HEK293T (cell line): ENCODE data around the gene SYT17.

Experiments used
- CTCF ChIA-PET: fragments of 350-600 bp; formaldehyde crosslinking; extraction: SDS; loops from one replicate; lab custom pipeline; 2021; ENCODE audit warnings: antibody characterized with exemption, inconsistent platforms; lab: Yijun Ruan, JAX
- POLR2A ChIA-PET: fragments of 350-600 bp; formaldehyde crosslinking; extraction: SDS; loops from one replicate; lab custom pipeline; 2020; ENCODE audit warnings: antibody characterized with exemption, inconsistent platforms; lab: Yijun Ruan, JAX
- DNase-seq: peaks from one replicate; pipeline ENCODE4 v3.0.0; 2012; ENCODE audit warnings: mixed read lengths; ENCODE audit errors: extremely low spot score
- ARNT ChIP-seq: fragments of 450-650 bp; IDR thresholded peaks from 2 replicates; pipeline ENCODE4 v1.6.1; 2017; ENCODE audit warnings: mild to moderate bottlenecking
- BHLHE40 ChIP-seq: fragments of 450-650 bp; IDR thresholded peaks from 2 replicates; pipeline ENCODE4 v1.6.1; 2016; ENCODE audit warnings: mild to moderate bottlenecking, moderate library complexity, borderline replicate concordance
- CTBP1 ChIP-seq: fragments of 450-650 bp; IDR thresholded peaks from 2 replicates; pipeline ENCODE4 v1.6.1; 2016; ENCODE audit warnings: borderline replicate concordance
- ELF4 ChIP-seq: fragments of 450-650 bp; IDR thresholded peaks from 2 replicates; pipeline ENCODE4 v1.6.1; 2017; ENCODE audit warnings: antibody characterized with exemption
- FOXA1 ChIP-seq: fragments of 450-650 bp; IDR thresholded peaks from 2 replicates; pipeline ENCODE4 v1.6.1; 2016; ENCODE audit warnings: mild to moderate bottlenecking
- FOXK2 ChIP-seq: fragments of 450-650 bp; IDR thresholded peaks from 2 replicates; pipeline ENCODE4 v1.6.1; 2016; ENCODE audit warnings: mild to moderate bottlenecking
- FOXM1 ChIP-seq: fragments of 450-650 bp; IDR thresholded peaks from 2 replicates; pipeline ENCODE4 v1.6.1; 2017; ENCODE audit warnings: mild to moderate bottlenecking, borderline replicate concordance
- HDGF ChIP-seq: fragments of 450-650 bp; IDR thresholded peaks from 2 replicates; pipeline ENCODE4 v1.6.1; 2017; ENCODE audit warnings: antibody characterized with exemption, borderline replicate concordance
- L3MBTL2 ChIP-seq: fragments of 450-650 bp; conservative IDR thresholded peaks from 2 replicates; pipeline ENCODE4 v1.6.1; 2016; ENCODE audit warnings: mild to moderate bottlenecking
- LEF1 ChIP-seq: fragments of 450-650 bp; IDR thresholded peaks from 2 replicates; pipeline ENCODE4 v1.6.1; 2017; ENCODE audit warnings: mild to moderate bottlenecking, borderline replicate concordance
- NFRKB ChIP-seq: fragments of 450-650 bp; IDR thresholded peaks from 2 replicates; pipeline ENCODE4 v1.6.1; 2016; ENCODE audit warnings: mild to moderate bottlenecking, moderate library complexity
- SP1 ChIP-seq: fragments of 450-650 bp; IDR thresholded peaks from 2 replicates; pipeline ENCODE4 v1.6.1; 2017
- SUZ12 ChIP-seq: fragments of 450-650 bp; IDR thresholded peaks from 2 replicates; pipeline ENCODE4 v1.6.1; 2016; ENCODE audit warnings: mild to moderate bottlenecking
- TARDBP ChIP-seq: fragments of 450-650 bp; IDR thresholded peaks from 2 replicates; pipeline ENCODE4 v1.6.1; 2016
- ZNF384 ChIP-seq: fragments of 450-650 bp; IDR thresholded peaks from 2 replicates; pipeline ENCODE4 v1.6.1; 2016
- TF ChIP-seq, protein P1 (sequence below): fragments of 450-650 bp; IDR thresholded peaks from 2 replicates; pipeline ENCODE4 v1.6.1; 2016

The SYT17 gene

GRCh38 chr16:19169082-19169639 is 1.1 kb downstream of the SYT17 start:
- DNase-seq, result no peak
- no peak for TF ChIP-seq NFRKB
- TF ChIP-seq L3MBTL2, result no peak
- no peak for TF ChIP-seq FOXM1
- TF ChIP-seq TARDBP, result no peak
- no peak for TF ChIP-seq BHLHE40
- no peak for TF ChIP-seq ARNT
- no peak for TF ChIP-seq FOXA1
- TF ChIP-seq CTBP1, result no peak
- TF ChIP-seq ELF4, result no peak
- ChIA-PET POLR2A (no interaction called here), CTCF (interaction anchor here (1.0 kb wide), 1 partner anchor 83 kb away, joined by 3 read pairs; no protein-coding TSS in a partner anchor)

- POLR2A ChIA-PET, result no interaction called here
- no peak for DNase-seq
- CTCF ChIA-PET, result no interaction called here
- TF ChIP-seq LEF1, result no peak
Observed at GRCh38 chr16:19170043-19170655, 2.1 kb downstream of the SYT17 start.

GRCh38 chr16:19172098-19172780 is 4.2 kb downstream of the SYT17 start:
- ChIA-PET POLR2A (no interaction called here), CTCF (no interaction called here)
- DNase-seq, result no peak
- TF ChIP-seq ELF4, result no peak
- TF ChIP-seq FOXK2, result no peak
- no peak for TF ChIP-seq HDGF
- TF ChIP-seq SP1, result no peak
- TF ChIP-seq FOXM1, result no peak
- no peak for TF ChIP-seq L3MBTL2
- TF ChIP-seq FOXA1, result no peak
- no peak for TF ChIP-seq LEF1
- no peak for TF ChIP-seq ZNF384
- TF ChIP-seq, protein P1, sequence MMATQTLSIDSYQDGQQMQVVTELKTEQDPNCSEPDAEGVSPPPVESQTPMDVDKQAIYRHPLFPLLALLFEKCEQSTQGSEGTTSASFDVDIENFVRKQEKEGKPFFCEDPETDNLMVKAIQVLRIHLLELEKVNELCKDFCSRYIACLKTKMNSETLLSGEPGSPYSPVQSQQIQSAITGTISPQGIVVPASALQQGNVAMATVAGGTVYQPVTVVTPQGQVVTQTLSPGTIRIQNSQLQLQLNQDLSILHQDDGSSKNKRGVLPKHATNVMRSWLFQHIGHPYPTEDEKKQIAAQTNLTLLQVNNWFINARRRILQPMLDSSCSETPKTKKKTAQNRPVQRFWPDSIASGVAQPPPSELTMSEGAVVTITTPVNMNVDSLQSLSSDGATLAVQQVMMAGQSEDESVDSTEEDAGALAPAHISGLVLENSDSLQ, result no peak
- no peak for TF ChIP-seq CTBP1
- TF ChIP-seq BHLHE40, result no peak
- TF ChIP-seq TARDBP, result no peak
- no peak for TF ChIP-seq ARNT
- TF ChIP-seq NFRKB, result no peak
- no peak for TF ChIP-seq SUZ12

GRCh38 chr16:19173059-19173458 is 5.0 kb downstream of the SYT17 start:
- POLR2A ChIA-PET, result no interaction called here
- CTCF ChIA-PET, result no interaction called here
- TF ChIP-seq L3MBTL2 (no peak), FOXA1 (no peak), ZNF384 (no peak), FOXM1 (no peak), NFRKB (no peak), SUZ12 (no peak), TARDBP (no peak), ELF4 (no peak), FOXK2 (no peak), LEF1 (no peak), CTBP1 (no peak), ARNT (no peak), SP1 (no peak), BHLHE40 (no peak), HDGF (no peak)
- TF ChIP-seq, protein P1, result no peak
- no peak for DNase-seq

GRCh38 chr16:19173649-19174383 is 5.8 kb downstream of the SYT17 start:
- no peak for TF ChIP-seq FOXM1
- TF ChIP-seq TARDBP, result no peak
- TF ChIP-seq ARNT, result no peak
- no peak for TF ChIP-seq ELF4
- no peak for TF ChIP-seq FOXA1
- no peak for TF ChIP-seq ZNF384
- TF ChIP-seq, protein P1, result no peak
- TF ChIP-seq FOXK2, result no peak
- no peak for TF ChIP-seq CTBP1
- no peak for TF ChIP-seq BHLHE40
- no peak for TF ChIP-seq L3MBTL2
- TF ChIP-seq NFRKB, result no peak
- TF ChIP-seq LEF1, result no peak
- no peak for TF ChIP-seq SUZ12
- no peak for TF ChIP-seq SP1
- TF ChIP-seq HDGF, result no peak
- ChIA-PET POLR2A (no interaction called here), CTCF (interaction anchor here (0.7 kb wide), 1 partner anchor 246 kb away, joined by 3 read pairs; no protein-coding TSS in a partner anchor)
- DNase-seq, result no peak

- TF ChIP-seq SUZ12 (no peak), FOXK2 (no peak), NFRKB (no peak), ELF4 (no peak), ZNF384 (no peak), FOXA1 (no peak), FOXM1 (no peak), HDGF (no peak), TARDBP (no peak), LEF1 (no peak), SP1 (no peak), CTBP1 (no peak)
- DNase-seq, result no peak
- ChIA-PET CTCF (no interaction called here), POLR2A (no interaction called here)
Observed at GRCh38 chr16:19174478-19174877, 6.4 kb downstream of the SYT17 start.
